C4-2B (cell line): ENCODE results near the gene C1QTNF1.
A peak's percentile ranks its signal among the peaks of the same experiment; 100 is the strongest.

Experiments used
- H3K27ac ChIP-seq: fragments of 450-650 bp; 2 replicates; pipeline ENCODE4 v1.5.1; 2017
- CTCF ChIP-seq: fragments of 450-650 bp; conservative IDR thresholded peaks from 2 replicates; pipeline ENCODE4 v1.5.1; 2017; ENCODE audit warnings: mild to moderate bottlenecking
- ZFX ChIP-seq: fragments of 450-650 bp; IDR thresholded peaks from 2 replicates; pipeline ENCODE4 v1.6.1; 2017

Gene C1QTNF1, protein sequence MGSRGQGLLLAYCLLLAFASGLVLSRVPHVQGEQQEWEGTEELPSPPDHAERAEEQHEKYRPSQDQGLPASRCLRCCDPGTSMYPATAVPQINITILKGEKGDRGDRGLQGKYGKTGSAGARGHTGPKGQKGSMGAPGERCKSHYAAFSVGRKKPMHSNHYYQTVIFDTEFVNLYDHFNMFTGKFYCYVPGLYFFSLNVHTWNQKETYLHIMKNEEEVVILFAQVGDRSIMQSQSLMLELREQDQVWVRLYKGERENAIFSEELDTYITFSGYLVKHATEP

DNA sequence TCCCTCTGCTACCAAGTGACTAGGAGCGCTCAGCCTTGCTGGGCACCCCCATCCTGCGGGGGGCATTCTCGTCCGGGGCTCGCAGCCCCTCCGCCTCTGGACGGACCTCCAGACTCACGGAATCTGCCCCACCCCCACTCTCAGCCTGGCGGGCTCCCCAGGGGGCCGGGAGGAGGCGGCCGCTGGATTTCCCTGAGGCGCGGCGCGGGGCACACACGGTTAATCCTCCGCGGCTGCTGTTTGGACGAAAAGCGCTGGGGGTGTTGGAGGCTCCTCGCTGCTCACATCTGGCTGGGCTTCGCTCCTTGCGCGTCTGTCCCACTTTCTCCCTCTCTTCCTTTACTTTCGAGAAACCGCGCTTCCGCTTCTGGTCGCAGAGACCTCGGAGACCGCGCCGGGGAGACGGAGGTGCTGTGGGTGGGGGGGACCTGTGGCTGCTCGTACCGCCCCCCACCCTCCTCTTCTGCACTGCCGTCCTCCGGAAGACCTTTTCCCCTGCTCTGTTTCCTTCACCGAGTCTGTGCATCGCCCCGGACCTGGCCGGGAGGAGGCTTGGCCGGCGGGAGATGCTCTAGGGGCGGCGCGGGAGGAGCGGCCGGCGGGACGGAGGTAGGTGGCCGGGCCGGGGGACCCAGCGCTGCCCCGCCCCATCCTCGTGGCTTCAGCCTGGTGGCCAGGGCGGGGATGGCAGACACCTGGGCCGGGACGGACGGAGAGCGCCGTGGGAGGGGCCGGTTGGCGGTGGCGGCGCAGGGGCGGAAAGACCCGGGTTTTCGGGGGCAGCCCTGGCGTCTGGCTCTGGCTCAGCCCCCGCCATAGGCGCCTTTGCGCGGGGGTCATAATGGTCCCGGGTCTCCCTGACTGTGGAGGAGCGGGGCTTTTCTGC lies at the start of gene C1QTNF1:
C1QTNF1 (plus strand) TSS at position 284 of the 886 bp plus-strand sequence. CDS start 19,800 bp downstream, outside the sequence.
- TF ChIP-seq CTCF (no peak), ZFX (no peak)
- no peak within 1 kb of the TSS for H3K27ac ChIP-seq

GRCh38 chr17:78974635-78975591 lies 49.1 kb upstream of the C1QTNF1 start:
- TF ChIP-seq ZFX: no peak; the same call in 1 of the 2 replicates
- TF ChIP-seq CTCF: no peak
- H3K27ac ChIP-seq: peak overlapping the region; percentile 76

DNA sequence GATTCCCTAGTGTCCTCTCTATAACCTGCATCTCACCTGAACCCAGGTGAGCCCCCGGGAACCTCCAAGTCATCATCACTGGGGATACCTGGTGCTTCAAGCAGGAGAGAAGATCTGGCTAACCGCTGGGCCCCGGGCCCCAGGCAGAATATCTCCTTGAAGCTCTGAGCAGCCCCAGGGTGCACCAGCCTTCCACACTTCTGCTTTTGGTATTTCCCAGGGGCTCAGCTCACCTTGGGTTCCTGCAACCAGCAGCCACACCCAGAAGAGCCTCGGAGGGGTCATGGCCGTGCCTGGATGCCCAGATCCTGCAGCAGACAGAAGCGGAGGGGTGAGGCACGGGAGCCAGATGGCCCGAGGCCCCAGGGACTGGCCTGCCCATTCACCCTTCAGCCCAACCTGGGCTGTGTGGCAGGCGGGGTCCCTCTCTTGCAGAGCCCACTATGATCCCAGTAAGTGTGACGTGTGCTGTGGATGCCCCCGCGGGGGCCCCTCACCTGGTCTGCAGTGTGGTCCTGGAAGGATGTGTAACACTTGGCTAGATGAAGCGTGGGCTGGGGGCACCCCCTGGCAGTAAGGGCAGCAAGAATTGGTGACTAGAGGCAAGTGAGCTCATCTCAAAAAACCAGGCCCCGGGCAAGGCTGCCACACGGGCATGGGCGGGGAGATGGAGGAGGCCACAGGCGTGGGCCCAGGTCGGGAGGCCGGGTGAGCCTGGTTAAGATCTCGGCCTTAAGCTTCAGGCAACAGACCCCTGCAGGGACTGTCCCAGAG lies 46.9 kb upstream of the C1QTNF1 start:
- TF ChIP-seq CTCF: no peak
- TF ChIP-seq ZFX: no peak
- peak overlapping the region; percentile 76 for H3K27ac ChIP-seq

DNA sequence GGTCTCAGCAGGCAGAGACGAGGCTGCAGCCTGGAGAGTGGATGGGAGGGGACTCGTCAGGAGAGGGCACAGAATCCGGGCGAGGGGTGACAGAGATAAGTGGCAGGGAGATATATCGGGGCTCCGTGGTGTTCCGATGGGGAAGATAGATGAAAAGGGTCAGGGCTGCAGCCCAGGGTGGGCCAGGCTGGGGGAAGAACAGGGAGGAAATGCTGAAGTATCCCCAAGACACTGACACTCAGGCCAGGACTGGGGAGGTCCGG lies 46.4 kb upstream of the C1QTNF1 start:
- no peak overlapping the region for H3K27ac ChIP-seq
- TF ChIP-seq ZFX (no peak), CTCF (no peak)

GRCh38 chr17:78977997-78978973 lies 45.7 kb upstream of the C1QTNF1 start:
- TF ChIP-seq ZFX (no peak), CTCF (no peak; the same call in 1 of the 2 replicates)
- no peak overlapping the region for H3K27ac ChIP-seq
